Measurements from ENCODE around the gene AGPAT3. TPM values are rescaled to one million over a fixed set of nuclear protein-coding genes. Genes with fewer than 3 reads are reported as not detected.
A peak's percentile ranks its signal among the peaks of the same experiment; 100 is the strongest.

The AGPAT3 gene
- total RNA-seq, 6 donors from 2014 or later = 55.0 to 102 (median 70.0) TPM

DNA sequence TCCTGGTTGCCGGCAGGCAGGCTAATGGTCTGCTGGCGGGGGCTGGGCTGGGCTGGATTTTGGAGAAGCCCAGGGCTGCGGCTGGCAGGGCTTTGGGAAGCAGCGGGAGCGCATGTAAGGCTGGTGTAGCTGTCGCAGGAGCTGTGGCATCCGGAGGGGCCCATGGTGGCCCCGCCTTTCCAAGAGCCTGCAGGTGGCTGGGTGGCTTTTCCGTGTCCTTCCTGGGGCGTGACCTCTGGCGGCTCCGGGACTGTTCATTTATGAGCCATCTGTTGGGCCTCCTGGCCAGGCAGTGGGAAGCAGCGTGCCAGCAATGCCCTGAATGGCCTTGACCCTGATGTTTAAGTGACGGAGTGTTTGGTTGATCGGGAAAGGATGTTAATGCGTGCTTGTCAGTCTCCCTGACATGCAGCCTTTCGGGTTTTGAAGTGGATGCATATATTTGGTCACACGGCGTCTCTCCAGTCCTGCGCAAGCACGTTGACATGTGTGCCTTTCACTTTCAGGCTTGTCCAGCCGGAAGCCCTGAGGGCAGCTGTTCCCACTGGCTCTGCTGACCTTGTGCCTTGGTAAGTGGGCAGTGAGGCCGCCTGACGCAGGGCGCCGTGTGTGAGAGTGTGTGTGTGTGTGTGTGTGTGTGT, 38.5 kb downstream of the AGPAT3 start:
- 36 to 42% methylated on average over 6 to 26 of the region's 26 CpGs for WGBS, 2 donors
- ATAC-seq (ENCODE audit: low FRiP score in 2 of 2) = peak; percentile 44 to 86
- Histone ChIP-seq H3K9me3 (peaks cover 0 to 4% (median 0%) of the 10 kb centered on the region in 4 donors), H3K27ac (peak overlapping the region; percentile 64 to 82 (median 77)), H3K4me1 (peaks cover 17 to 31% (median 28%) of the 10 kb centered on the region in 4 donors), H3K36me3 (peaks cover 0 to 25% (median 6%) of the 10 kb centered on the region in 4 donors), H3K4me3 (peak overlapping the region in 2 of 4 donors; percentile 15 to 23), H3K27me3 (no peaks in the 10 kb centered on the region)
- peak; percentile 81 to 90 for DNase-seq
- TF ChIP-seq POLR2AphosphoS5 (IDR thresholded peaks at IDR 0.05) = peak; percentile 79 to 80
- TF ChIP-seq, protein P1, sequence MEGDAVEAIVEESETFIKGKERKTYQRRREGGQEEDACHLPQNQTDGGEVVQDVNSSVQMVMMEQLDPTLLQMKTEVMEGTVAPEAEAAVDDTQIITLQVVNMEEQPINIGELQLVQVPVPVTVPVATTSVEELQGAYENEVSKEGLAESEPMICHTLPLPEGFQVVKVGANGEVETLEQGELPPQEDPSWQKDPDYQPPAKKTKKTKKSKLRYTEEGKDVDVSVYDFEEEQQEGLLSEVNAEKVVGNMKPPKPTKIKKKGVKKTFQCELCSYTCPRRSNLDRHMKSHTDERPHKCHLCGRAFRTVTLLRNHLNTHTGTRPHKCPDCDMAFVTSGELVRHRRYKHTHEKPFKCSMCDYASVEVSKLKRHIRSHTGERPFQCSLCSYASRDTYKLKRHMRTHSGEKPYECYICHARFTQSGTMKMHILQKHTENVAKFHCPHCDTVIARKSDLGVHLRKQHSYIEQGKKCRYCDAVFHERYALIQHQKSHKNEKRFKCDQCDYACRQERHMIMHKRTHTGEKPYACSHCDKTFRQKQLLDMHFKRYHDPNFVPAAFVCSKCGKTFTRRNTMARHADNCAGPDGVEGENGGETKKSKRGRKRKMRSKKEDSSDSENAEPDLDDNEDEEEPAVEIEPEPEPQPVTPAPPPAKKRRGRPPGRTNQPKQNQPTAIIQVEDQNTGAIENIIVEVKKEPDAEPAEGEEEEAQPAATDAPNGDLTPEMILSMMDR (IDR thresholded peaks at IDR 0.05) = no peak
- TF ChIP-seq EP300 (IDR thresholded peaks at IDR 0.05) = peak in 2 of 4 donors; percentile 67 to 69
- peak in 1 of 4 donors; percentile 15 for TF ChIP-seq POLR2A (IDR thresholded peaks at IDR 0.05)

DNA sequence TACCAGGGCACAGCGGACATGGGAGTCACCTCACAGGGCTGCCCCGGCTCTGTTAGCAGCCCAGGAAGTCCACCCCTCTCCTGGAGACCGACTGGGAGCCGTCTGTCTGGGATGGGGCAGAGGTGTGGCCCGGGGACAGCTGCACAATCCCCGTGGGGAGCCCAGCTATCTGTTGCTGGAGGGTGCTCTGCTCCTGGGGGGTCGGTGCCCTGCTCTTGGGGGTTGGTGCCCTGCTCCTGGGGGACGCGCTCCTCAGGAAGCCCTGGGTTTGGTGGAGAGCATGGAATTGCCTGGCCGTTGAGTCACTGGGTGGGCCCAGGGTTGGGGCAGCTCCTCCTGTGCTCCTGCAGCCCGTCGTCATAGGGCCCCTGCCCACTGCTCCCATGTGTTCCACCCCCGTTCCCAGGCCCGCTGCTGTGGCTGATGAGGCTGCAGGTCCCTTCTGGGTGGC, 39.3 kb downstream of the AGPAT3 start:
- H3K27me3 ChIP-seq = no peaks in the 10 kb centered on the region
- peak in 1 of 2 donors; percentile 49 for DNase-seq
- 88 to 97% methylated on average over 7 to 8 of the region's 14 CpGs for whole genome bisulfite sequencing, 2 donors
- H3K9me3 ChIP-seq = peaks cover 0 to 3% (median 0%) of the 10 kb centered on the region in 4 donors
- H3K4me3 ChIP-seq = no peak overlapping the region
- ATAC-seq (ENCODE audit: low FRiP score in 2 of 2) = no peak
- H3K4me1 ChIP-seq = peaks cover 17 to 33% (median 29%) of the 10 kb centered on the region in 4 donors
- peaks cover 0 to 19% (median 6%) of the 10 kb centered on the region in 4 donors for H3K36me3 ChIP-seq
- H3K27ac ChIP-seq = peak overlapping the region; percentile 64 to 82 (median 77)
- TF ChIP-seq EP300 (IDR thresholded peaks at IDR 0.05) = no peak
- TF ChIP-seq POLR2A (IDR thresholded peaks at IDR 0.05) = no peak
- TF ChIP-seq POLR2AphosphoS5 (IDR thresholded peaks at IDR 0.05) = no peak
- TF ChIP-seq, protein P1 (IDR thresholded peaks at IDR 0.05) = no peak

DNA sequence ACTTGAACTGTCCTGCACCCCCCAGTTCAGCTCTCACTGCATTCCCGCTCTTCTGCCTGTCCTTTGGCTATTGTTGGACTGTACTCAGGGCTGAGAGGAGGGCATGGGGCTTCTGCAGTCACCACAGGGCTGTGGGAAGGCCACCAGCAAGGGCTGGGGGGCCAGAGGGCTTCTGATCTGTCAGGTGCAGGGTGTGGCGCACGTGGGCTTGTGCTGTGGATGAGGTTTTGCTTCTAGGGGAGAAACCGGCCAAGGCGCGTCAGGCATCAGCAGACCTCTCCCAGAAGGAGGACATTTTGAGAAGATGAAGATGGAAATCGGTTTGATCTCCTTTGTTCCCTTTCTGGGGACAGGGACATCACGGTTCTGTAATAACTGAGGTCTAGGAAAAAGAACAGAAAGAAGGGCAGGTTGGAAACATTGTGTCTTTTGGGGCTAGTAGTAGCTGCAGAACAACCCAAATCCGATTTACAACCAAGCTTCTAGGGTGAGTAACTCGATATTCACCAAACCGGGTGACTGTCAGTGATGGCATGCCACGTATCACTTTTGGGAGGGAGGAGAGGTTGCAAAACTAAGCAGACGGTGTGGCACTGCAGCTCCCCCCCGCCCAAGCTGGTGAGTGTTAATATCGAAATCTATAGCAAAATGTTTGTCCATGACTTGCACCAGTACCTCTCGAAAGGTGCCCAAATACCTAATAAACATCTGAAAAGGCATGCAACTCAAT, 40.9 kb downstream of the AGPAT3 start:
- H3K4me1 ChIP-seq = peaks cover 26 to 43% (median 33%) of the 10 kb centered on the region in 4 donors
- ATAC-seq (ENCODE audit: low FRiP score in 2 of 2) = no peak
- H3K4me3 ChIP-seq = no peak overlapping the region
- H3K36me3 ChIP-seq = peaks cover 0 to 14% (median 6%) of the 10 kb centered on the region in 4 donors
- TF ChIP-seq, protein P1 (IDR thresholded peaks at IDR 0.05) = no peak
- no peak for TF ChIP-seq POLR2AphosphoS5 (IDR thresholded peaks at IDR 0.05)
- TF ChIP-seq EP300 (IDR thresholded peaks at IDR 0.05) = no peak
- TF ChIP-seq POLR2A (IDR thresholded peaks at IDR 0.05) = no peak
- no peaks in the 10 kb centered on the region for H3K27me3 ChIP-seq
- WGBS, 2 donors = 92 to 93% methylated on average over 16 of the region's 16 CpGs
- peak in 1 of 2 donors; percentile 21 for DNase-seq
- H3K27ac ChIP-seq = no peak overlapping the region
- no peaks in the 10 kb centered on the region for H3K9me3 ChIP-seq

DNA sequence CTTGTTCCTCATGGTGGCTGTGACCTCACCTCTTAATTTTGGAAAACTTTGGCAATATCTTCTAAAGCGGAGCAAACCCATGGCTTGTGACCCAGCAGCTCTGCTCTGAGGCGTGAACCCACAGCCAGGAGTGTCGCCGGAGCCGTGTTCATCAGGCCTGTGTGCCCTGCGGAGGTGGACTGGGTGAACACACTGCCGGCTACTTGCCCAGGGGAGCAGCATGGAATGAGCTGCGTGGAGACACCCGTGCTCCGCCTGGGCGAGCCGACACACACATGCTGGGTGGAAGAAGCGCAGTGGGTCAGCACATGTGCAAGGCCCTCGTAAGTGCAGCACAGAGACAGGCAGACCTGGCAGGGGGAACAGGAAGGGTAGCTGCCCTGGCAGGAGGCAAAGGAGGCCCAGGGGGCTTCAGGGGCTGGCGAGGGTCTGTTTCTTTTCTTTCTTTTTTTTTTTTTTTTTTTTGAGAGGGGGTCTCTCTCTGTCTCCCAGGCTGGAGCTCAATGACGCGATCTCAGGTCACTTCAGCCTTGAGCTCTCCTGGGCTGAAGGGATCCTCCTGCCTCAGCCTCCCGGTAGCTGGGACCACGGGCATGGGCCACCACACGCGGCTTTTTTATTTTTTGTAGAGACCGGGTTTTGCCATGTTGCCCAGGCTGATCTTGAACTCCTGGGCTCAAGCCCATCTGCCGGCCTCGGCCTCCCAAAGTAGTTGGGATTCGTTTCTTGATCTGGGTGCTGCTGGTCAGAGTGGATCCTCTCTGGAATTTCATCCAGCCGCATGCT, 41.8 kb downstream of the AGPAT3 start:
- peak in 1 of 2 donors; percentile 71 for DNase-seq
- Histone ChIP-seq H3K27ac (no peak overlapping the region), H3K9me3 (no peaks in the 10 kb centered on the region), H3K36me3 (peaks cover 0 to 14% (median 6%) of the 10 kb centered on the region in 4 donors), H3K4me1 (peaks cover 30 to 52% (median 40%) of the 10 kb centered on the region in 4 donors), H3K4me3 (no peak overlapping the region), H3K27me3 (no peaks in the 10 kb centered on the region)
- no peak for ATAC-seq (ENCODE audit: low FRiP score in 2 of 2)
- 94 to 95% methylated on average over 22 to 26 of the region's 26 CpGs for WGBS, 2 donors
- TF ChIP-seq POLR2A (IDR thresholded peaks at IDR 0.05) (no peak), EP300 (IDR thresholded peaks at IDR 0.05) (no peak), POLR2AphosphoS5 (IDR thresholded peaks at IDR 0.05) (no peak)
- TF ChIP-seq, protein P1 (IDR thresholded peaks at IDR 0.05) = no peak

All from upper lobe of left lung (tissue), 6 donors.